NCI-H1105 treated with DMSO at 0.1 percent for 48 hours (cell line): ENCODE measurements around the gene STK39.

Experiments used
- DNase-seq: peaks from one replicate; lab custom pipeline; 2025; lab: John Stamatoyannopoulos, UW

Gene STK39

DNA sequence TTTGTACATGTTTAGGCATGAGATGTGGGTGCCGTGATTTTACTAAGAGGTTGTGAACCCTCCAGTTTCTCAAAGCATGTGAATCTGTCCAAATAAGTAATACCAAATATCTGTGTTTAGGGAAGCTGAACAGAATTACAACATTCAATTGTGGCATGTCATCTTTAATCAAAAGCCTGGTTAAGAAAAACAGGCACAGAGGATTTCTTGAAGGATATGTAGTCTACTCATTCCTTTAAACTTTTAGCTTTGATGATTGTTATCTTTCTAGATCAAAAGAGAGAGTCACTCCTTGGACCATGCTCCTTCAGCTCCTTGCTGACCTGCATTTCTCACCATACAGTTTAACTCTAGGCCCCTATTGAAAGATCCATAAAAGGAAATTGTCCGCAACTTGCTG lies 296.8 kb downstream of the STK39 start:
- no peak for DNase-seq

DNA sequence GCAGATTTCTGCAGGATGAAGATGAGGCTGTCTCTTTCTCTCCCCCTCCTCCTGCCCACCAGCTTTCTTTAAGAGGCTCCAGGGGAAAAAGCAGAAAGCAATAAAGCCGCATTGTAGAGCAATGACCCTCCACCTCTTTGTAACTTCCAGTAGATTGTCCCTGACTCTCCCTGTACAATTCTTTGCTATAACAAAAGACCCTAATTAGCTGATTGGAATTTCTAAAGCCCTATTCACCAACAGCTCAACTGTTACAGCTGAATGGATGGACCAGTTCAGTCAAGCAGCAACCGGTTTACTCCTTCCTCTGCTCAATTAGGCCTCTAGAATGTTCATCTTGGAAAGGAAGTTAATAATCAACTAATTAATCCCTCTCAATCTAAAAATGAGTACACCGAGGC lies 301.0 kb downstream of the STK39 start:
- DNase-seq = peak; percentile 23

DNA sequence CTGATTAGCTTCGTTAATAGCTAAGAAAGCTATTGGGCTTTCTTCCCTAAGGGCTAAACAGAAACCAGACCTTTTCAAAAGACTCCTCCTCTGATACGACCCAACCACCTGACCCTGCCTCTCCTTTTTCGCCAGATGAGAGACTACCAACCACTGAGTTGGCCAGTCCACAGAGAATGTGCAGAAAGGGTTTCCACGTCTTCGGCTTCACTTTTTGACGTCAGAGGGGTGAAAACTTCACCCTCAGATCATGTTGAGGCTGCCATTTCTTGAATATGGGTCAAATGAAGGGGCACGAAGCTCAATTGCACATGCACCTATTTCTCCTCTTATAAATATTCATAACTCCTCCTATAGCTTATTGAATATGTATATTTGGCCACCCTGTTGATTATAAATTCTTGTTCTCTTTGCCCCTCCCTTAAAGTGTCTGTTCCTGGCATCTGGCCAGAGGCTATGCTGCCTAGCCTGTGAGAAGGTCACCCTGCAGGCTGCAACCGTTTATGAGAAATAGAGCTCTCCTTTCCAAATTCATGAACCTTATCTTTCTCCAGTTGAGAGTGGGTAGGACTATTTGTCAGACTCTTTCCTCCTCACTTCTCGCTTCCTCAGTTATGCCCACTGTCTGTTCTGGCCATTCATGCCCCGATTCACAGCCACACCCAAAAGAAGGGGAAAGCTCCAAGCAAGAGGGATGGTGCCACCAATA lies 301.6 kb downstream of the STK39 start:
- no peak for DNase-seq

DNA sequence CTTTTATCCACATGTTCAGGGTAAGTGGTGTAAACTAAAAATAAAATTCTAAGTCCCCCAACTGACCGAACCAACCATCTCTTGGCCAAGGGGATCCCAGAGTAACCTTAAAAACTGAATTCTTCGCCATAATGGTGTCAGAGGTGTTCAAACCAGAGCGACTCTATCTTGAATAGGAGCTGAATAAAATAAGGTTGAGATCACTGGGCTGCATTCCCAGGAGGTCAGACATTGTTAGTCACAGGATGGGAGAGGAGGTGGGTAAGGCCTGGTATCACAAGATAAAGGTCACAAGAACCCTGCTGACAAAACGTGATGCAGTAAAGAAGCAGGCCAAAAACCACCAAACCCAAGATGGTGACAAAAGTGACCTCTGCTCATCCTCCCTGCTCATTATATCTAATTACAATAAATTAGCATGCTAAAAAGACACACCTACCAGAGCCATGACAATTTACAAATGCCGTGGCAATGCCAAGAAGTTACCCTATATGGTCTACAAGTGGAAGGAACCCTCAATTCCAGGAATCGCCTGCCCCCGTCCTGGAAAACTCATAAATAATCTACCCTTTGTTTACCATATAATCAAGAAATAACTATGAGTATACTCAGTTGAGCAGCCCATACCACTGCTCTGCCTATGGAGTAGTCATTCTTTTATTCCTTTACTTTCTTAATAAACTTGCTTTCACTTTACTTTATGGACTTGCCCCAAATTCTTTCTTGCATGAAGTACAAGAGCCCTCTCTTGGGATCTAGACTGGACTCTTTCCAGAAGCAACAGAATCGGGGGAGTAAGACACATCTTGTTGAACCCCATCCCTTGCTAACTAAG lies 302.4 kb downstream of the STK39 start:
- DNase-seq = no peak

DNA sequence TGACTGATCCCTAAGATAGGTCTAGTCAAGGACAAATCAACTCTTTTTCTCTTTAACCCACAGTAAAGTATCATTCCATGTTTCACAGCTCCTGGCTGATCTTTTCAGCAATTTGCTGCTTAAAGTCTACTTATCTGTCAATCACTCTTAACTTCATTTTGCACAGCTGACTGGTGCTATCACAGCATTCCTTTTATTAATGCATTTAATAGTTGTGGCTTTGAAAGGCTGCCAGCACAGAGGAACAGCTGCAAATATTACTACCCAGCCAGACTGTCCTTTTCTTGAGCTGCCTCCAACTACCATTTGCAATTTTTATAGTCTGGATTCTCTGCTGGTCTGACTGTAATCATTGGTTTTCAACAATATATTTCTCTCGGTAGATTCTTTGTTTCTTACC lies 303.5 kb downstream of the STK39 start:
- peak; percentile 86 for DNase-seq

DNA sequence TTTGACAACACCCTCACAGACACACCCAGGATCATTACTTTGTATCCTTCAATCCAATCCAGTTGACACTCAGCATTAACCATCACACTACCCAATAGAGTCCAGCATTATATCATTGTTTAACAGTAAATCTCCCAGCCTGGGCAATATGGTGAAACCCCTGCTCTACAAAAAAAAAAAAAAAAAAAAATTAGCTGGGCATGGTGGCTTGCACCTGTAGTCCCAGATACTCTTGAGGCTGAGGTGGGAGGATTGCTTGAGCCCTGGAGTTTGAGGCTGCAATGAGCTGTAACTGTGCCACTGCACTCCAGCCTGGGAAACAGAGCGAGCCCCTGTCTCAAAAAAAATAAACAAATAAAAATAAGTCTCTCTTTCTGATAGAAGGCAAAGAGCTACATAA lies 304.0 kb downstream of the STK39 start:
- DNase-seq = no peak

DNA sequence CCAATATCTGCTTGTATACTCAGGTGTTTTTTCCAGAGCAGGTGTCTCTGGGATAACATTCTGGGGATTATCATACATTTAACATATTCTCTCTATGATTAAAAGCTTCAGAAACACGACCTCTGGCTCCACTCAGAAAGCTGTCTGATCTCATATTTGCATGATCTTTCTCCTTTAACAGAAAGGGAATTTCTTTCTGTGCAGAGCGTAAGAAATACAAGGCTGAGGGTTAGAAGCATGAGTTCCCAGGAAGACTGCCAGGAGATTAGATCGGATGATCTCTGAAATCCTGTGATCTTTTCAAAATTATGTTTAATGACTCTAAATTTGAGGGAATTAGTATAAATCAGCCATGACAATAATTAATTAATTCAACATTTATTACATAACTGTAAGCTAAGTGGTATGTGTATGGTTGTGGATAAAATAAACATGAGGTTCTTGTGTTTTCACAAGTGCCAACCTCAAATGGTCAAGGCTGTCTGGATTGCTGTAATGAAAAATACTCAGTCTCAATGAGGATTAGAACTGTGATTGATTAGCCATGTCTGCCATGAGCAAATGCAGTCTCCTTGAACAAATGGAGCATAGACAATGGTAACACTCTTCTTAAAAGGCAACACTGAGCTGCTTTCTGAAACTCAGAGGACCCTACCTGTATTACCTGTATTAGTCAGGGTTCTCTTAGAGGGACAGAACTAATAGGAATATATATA lies 304.9 kb downstream of the STK39 start:
- no peak for DNase-seq

DNA sequence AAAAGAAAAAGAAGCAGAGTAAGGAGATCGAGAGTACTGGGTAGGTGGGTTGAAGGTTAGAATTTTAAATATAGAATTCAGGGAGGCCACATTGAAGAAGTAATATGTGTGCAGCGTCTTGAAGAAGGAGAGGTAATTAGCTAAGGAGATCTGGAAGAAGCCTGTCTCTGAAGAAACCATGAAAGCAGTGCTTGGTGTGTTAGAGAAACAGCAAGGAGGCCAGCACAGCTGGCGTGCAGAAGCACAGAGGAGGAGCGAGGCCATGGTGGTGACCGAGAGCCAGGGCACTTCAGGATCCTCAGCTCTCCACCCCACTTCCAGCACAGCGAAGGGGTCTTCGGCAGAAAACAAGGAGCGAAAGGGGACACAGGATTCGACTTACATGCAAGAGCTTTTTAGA lies 305.8 kb downstream of the STK39 start:
- DNase-seq = no peak

DNA sequence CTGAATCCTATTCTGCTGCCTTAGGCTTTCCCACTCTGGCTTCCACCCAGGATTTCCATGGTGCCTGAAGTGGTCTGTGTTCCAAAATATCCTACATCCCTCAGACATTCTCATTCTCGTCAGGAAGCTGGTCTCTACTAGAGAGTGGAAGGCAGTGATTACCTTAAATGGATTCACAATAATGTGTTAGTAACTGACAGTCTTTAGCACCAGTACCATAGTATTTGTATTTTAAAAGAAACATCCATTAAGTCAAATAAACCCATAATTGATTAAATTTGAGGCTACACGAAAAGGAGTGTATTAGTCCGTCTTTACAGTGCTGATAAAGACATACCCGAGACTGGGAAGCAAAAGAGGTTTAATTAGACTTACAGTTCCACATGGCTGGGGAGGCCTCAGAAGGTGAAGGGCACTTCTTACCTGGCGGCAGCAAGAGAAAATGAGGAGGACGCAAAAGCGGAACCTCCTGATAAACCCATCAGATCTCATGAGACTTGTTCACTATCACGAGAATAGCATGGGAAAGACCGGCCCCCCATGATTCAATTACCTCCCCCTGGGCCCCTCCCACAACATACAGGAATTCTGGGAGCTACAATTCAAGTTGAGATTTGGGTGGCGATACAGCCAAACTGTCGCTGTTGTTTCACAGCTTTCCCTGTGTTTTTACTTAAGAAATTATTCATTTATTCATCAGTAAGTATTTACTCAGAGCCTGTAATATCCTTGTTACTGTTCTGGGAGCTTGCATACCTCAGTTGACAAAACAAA lies 306.5 kb downstream of the STK39 start:
- no peak for DNase-seq

DNA sequence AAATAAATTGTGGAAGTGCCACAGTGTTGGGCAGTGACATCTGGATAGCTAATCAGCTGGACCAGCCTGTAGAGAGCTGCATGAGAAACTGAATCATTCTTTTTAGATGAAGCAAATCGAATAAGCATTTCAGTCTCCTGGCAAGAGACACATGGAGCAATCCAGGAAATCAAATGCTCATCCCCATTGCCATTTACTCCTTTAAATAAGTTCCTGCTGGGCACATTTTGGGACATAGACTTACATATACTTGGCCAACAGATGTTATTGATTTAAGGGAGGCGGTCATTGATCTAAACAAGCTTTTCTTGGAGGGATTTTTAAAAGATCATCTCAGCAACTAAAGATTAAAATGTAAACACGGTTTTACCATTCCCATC lies 307.1 kb downstream of the STK39 start:
- DNase-seq = no peak

DNA sequence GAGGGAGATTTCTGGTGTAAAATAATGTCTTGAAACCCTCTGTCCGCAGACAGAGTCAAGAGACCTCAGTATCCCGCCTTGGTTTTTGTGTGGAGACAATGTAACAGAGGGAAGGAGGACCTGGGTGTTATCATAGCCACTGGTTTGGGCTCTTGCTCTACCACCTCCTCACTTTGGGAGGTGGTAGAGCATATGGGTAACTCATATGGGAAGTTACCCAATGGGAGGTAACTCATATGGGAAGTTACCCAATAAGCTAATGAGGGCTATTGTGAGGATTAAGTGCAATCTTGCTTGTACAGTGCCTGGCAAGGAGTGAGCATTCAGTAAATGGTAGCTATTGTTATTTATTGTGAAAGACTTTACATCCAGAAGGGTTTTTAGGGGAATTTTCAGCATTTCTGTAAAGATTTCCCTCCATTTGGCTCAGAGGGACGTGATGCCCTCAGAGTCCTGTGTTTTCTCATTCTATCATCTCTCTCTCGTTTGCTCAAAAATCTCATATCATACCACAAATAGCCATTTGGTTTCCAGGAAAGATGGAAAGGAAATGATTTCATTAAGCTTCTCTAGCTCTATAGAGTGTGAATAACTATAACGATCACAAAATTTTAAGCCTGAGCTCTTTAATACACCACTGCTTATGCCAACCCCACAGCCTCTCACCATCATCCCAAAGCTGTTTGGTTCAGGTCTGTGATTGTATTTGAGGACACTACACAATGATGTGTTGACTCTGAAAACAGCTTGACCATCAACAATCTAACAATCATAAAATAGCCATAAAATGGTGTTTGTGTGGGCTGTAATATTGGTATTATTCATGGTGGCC lies 307.7 kb downstream of the STK39 start:
- DNase-seq = no peak

DNA sequence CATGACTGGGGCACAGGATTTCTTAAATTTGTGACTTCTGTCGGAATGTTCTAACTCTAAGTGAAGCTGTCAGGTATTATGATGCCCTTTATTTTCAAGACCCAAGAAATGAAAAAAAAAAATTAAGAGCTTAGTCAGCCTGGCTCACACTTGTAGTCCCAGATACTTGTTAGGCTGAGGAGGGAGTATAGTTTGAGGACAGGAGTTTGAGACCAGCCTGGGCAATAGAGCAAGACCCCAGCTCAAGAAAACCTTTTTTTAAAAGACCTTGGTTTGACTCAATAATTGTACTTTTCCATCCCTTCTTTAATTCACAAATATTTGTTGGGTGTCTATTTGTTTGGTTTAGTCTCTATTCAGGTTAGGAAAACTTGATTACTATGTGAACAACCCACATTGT lies 310.0 kb downstream of the STK39 start:
- no peak for DNase-seq

DNA sequence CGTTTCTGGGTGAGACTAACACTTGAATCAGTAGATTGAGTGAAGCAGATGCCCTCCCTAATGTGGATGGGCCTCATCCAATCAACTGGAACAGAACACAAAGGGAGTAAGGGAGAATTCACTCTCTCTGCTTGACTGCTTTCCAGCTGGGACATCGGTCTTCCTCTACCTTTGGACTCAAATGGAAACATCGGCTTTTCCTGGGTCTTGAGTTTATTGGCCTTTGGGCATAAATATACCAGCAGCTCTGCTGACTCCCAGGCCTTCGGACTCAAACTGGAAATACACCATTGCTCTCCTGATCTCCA lies 311.6 kb downstream of the STK39 start:
- no peak for DNase-seq

DNA sequence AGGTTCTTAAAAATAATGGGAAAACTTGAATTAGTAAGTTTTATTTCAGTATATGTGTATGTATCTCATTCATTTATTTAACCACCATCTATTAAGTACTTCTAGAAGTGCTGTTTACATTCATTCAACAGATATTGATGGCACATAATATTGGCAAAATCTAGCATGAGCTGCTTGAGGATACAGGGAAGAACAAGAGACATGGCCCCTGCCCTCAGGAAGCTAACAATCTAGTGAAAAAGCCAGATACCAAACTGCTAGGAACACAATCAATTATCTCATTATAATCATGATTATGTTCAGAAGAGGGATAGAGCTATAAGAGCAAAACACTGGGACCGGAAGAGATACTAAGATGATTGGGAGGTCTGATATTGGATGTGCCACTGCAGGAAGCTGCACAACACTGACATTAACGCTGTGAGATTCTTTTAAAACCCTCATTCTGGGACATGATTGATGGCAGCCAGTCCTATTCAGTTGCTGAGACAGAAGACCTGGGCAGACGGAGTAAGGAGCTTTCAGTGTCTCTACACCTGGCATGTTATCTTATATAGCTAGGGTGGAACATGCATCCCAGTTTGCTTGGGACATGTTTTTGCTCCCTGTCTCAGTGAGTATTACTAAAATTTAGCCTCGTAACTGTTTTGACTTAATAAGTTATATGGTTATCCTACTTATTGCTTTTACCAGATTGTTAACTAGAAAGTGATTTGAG lies 314.1 kb downstream of the STK39 start:
- no peak for DNase-seq

DNA sequence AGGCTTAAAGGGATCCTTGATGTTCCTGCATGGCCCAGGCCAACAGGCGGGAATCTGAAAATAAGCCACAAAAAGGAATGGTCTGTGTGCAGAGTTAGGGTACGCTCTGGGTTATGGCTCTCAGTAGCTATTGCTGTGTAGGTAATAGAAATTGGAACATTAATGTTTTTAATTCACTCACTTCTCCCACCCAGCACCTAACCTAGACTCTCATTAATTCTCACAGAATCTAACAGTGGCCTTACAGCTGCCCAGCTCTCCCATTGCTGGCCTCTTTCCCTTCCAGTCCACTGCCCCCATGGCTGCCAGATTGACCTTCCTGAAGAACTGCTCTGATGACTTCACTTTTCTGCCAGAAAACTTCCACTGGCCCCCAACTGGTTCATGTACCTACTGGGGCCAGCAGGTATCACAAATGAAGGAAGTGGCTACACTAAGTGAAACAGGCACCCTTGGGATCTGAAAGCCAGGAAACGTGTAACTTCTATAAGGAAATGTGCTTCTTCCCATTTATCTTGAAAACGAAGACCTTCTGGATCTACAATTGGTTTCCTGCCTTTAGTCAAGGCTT lies 315.2 kb downstream of the STK39 start:
- no peak for DNase-seq

DNA sequence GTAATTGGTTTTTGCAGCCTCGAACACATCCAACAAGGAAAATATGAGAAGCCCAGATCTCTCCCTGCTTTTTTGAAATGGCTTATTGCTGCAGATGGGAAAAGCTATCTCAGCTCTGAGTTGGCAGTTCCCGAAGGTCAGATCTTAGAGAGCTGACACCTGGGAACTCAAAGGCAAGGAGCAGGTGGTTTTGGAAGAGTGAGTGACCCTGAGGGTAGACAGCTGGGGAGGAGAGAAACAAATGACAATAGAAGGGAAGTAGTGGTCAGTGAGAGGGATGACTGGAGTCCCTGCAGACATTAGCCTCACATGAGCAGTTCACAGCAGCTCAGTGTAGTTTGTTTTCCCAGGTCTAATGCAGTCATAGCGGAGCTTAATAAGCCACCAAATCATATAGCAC lies 317.9 kb downstream of the STK39 start:
- no peak for DNase-seq

DNA sequence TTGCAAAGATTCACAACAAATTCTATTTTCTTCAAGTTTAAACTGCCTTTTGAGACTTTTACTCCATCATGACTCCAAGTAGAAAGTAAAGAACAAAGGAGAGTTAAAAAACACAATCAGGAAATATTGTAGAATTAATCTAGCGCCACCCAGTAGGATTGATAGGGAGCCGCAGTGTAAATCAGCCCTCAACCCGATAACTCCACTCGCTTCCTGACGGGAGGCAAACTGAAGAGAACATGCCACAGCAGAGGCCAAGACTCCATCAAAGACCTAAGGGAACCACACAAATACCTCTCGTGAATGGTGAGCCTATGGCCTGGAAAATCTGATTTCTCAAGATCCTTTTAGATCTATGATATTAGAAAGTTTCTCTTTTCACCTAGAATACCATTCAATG lies 319.0 kb downstream of the STK39 start:
- no peak for DNase-seq

DNA sequence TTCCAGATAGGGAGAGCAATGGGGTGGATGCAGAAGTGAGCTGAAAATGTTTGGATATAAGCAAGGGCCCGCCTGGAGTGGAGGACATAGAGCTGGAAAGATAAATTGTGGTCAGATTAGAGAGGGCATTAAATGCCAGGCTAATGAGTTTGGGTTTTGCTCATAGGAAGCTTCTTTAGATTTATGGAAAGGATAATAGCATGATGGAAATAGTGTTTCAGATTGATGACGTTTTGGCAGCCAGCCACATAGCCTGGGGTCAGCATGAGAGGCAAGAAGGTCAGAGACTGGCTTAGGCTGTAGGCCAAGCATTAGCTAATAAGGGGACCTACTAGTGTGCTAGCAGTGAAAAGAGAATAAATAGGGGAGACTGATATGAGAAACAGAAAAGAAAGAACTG lies 321.6 kb downstream of the STK39 start:
- DNase-seq = peak; percentile 48

DNA sequence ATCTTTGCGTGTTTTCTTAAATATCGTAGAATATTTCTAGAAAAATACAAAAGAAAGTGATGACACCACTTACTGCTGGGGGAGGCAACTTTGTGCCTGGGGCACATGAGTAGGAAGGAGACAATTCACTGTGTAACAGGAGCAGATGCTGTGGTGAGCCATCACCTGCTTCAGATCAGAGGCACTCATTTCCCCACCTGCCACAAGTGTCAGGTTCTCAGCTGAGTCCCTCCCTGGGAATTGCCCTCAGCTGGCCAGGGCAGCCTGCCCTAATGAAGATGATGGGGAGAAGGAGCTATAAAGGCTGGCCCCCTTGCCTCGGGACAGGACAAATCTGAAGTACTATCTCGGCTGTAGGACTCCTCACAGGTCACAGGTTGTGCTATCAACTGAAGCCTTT lies 322.8 kb downstream of the STK39 start:
- peak; percentile 26 for DNase-seq

DNA sequence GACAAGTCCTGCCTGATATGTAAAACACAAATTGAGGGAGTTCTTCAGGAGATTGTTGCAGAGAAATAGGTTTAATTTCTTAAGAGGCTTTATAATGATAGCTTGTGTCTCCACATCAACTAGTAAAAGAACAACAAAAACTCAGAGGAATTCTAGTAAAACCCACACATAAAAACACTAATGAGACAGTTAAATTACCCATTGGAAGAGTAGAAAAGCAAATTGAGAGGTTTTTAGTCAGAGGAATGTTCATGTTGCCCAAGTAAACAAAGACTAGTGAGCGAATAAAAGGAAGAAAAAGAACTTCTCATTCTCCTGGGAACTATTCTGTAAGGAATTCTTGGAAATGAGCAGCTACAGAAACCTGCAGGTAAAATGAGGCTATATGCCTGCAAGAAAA lies 330.6 kb downstream of the STK39 start:
- no peak for DNase-seq

DNA sequence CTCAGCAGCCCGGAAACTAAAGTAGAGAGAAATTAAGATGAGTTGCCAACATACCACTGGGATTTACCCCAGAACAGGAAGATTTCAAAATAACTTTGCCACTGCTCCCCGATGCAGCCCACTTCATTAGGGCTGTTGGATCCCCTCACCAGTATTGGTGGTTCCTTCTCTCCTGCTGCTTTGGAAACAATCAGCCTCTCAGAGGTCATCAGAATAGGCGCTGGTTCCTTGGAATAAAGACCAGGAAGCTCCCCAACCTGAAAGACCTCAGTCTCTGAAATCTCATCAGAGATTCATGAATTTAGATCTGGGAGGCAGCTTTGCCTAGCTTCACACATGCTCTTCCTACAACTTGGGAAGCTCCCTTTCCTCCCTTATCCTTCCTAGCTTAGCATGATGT lies 332.4 kb downstream of the STK39 start:
- no peak for DNase-seq
